GM19023 (cell line): ENCODE results near the gene TMEM150B.

Experiments used
- ATAC-seq: cut with Tn5 transposase; IDR thresholded peaks from one replicate; pipeline ENCODE4 v1.9.1; 2021; ENCODE audit warnings: mild to moderate bottlenecking, moderate library complexity; ENCODE audit not compliant: unreplicated experiment

Gene TMEM150B

DNA sequence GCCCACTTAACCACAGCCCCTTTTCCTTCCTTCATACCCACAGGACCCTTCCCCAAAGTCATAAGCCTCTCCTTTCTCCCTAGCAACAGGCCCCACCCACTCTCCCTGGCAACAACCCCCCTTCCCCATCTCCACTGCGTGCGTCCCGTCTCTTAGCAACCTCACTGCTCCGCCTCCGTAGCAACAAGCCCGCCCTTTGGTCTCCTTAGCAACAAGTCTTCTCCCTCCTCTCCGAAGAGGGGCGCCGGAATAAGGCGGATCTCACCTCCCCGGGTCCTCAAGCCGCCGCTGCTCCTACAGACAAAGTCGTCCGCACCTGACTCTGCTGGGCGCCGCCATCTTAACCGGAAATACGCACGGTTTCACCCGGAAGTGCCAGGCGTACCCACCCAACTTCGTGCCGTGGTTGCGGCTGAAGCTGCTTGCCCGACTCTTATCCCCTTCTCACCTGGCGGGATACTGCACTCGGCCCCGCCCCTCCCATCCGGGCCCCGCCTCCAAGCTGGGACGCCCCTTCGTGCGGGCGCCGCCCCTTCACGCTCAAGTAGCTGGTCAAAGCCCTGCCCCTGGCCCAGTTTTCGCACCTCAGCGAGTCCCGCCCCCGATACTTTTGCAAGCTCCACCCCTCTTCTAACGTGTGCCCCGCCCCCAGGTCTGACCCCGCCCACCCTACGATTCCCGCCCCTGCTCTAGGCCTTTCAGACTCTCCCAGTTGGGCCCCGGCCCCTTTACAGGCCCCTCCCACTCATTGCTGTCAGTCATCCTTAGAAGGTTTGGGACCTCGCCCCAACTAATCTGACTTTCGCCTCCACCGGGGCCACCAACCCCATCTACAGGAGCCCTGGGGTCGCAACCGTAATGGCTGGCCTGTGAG, 45.1 kb downstream of the TMEM150B start, which contains the start of gene HSPBP1:
TSS of gene HSPBP1 (minus strand) at position 341 of the 874 bp plus-strand sequence. CDS start 502 bp downstream, outside the sequence.
- peak; percentile 82 for ATAC-seq

DNA sequence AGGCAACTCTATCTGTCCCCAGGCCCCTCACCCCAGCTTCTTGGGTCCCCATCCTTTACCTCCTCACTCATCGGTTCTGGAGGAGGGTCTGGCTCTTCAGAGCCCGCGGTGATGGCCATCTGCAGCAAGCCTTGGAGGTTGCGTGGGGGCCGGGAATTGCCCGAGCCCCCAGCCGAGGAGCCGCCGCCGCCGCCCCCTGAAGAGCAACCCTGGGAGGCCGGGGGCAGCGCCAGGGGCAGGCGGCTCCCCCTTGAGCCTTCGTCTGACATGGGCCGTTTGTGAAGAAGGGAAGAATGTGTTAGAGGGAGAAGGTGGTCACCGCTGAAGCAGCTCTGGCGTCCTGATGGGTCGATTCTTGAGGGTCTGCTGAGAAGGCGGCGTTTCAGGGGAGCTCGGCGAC, 45.8 kb downstream of the TMEM150B start:
- ATAC-seq, result no peak

DNA sequence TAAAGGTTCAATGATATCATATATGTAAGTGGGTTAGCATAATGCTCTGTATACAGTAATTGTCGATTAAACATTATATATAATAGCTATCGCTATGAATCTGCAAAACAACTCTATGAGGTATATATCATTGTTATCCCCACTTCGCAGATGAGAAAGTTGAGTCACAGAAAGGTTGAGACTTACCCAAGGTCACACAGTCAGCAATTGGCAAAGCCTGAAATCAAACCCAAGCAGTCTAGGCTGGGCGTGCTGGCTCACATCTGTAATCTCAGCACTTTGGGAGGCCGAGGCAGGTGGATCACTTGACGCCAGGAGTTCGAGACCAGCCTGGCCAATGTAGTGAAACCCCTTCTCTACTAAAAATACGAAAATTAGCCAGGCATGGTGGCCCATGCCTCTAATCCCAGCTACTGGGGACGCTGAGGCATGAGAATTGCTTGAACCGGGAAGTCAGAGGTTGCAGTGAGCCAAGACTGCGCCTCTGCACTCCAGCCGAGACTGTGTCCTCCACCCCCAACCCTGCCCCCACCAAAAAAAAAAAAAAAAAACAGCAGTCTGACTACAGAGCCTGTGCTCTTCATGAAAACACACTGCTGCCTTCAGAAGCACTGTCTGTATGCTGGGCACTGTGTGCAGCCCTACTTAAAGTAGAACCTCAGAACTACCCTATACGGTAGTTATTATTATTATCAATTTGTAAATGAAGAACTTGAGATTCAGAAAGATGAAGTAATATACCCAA, 46.6 kb downstream of the TMEM150B start:
- no peak for ATAC-seq

DNA sequence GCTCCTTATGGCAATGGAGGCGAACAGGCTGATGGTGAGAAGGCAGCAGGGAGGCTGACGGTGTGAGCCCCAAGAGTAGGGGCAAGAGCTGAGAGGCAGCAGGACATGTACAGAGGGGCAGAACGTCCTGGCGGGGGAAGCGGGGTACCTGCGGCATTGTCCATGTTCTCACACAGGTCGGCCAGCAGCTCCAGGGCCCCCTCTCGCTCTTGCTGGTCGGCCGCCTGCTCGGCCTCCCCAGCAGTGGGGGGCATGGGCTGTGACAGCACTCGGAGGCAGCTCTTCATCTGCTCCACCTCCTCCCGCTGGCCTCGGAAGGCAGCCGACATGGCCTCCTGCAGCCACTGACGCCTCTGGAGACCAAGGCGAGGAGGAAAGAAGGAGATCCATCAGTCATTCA, 47.6 kb downstream of the TMEM150B start:
- no peak for ATAC-seq

DNA sequence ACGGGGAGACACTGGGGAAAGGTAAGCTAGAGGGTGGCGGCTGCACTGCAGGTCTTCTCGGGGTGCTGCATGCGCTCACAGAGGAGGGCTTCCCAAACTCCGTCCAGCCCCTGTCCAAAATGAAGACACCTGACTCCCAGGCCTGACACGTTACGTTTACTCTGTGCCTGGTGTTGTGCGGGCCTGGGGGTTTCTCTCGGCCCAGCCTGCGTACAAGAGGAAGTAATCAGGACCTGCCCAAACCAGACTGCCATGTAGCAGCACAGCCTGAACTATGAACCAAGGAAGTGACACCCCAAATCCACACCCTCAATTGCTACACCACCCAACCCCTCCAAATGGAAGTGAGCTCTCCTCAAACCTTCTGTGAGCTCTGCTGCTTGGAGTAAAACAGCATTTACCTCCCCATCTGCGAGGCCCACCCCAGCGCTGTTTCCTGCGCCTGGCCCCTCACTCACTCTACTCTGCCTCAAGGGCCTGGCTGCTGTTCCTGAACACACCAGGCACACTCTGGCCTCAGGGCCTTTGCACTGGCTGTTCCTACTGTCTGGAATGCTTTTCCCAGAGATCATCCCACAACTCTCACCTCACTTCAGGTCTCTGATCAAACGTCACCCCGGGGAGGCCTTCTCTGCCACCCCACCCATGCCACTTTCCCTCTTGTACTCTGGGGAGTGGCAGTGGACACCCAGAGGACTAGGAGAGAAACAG, 48.3 kb downstream of the TMEM150B start:
- no peak for ATAC-seq

DNA sequence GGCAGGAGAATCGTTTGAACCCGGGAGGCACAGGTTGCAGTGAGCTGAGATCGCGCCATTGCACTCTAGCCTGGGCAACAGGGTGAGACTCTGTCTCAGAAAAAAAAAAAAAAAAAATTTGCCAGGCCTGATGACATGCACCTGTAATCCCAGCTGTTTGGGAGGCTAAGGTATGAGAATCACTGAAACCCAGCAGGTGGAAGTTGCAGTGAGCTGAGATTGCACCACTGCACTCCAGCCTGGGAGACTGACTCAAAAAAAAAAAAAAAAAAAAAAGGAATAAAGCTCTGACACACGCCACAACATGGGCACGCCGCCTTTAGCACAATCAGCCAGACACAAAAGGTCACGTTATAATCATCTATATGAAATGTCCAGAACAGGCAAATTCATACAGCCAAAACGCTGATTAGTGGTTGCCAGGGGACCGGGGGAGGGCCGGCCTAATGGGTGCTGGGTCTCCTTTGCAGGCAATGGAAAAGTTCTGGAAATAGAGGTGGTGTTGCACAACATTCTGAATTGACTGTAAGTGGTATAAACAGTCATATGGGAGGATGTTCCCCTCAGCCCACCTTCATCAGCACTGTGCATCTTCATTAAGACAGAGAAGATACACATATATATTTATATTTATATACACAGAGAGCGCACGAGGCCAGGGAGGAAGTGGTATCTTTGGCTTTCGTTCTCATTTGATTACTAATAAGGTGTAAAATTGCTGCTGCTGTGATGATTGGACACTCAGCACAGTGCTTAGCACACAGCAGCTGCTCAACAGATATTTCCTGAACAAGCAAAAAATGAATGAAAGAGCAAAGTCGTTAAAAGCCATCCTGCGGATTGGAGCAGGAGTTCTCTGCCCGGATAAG, 49.1 kb downstream of the TMEM150B start:
- no peak for ATAC-seq

DNA sequence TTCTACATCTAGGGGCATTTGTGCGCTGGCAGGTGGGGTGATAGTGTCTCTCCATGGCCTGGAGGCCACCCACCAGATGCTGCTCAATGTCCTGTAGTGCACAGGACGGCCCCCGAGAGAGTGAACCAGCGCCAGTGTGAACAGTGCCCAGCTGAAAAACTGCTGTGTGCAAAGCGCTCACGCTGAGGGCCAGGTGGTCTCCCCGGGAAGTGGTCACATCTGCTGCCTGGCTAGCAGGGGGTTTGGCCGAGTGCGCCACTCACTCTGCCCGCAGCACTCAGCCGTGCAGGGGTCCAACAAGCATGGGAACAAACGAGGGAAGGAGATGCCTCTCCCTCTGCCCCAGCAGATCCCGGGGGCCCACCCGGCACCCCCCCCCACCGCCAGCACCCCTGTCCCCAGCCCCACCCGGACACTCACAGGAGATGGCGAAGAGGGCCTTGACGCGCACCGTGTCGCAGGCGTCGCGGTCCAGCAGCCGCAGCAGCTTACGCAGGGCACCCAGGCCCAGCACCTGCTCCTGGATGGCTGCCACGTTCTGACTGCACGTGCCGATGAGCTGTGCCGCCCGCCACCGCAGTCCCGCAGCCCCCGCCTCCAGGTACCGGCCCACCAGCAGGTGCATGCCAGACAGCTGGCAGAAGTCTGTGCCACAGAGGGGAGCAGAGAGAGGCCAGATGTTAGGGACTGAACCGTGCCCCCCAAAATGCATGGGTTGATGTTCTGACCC, 51.0 kb downstream of the TMEM150B start:
- no peak for ATAC-seq

DNA sequence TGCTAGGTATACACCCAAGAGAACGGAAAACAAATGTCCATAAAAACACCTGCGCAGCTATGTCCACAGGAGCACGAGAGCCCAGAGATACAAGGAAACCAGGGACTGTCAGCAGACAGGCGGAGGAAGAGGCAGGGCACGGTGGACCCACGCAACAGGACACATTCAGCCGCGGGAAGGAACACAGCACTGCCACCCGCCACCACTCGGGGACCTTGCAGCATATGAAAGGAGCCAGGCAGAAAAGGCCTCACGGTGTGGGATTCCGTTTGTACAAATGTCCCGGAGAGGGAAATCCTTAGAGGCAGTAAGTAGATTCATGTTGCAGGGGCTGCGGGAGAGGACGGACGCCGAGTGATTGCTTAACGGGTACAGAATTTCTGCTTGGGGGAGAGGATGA, 53.0 kb downstream of the TMEM150B start:
- no peak for ATAC-seq

DNA sequence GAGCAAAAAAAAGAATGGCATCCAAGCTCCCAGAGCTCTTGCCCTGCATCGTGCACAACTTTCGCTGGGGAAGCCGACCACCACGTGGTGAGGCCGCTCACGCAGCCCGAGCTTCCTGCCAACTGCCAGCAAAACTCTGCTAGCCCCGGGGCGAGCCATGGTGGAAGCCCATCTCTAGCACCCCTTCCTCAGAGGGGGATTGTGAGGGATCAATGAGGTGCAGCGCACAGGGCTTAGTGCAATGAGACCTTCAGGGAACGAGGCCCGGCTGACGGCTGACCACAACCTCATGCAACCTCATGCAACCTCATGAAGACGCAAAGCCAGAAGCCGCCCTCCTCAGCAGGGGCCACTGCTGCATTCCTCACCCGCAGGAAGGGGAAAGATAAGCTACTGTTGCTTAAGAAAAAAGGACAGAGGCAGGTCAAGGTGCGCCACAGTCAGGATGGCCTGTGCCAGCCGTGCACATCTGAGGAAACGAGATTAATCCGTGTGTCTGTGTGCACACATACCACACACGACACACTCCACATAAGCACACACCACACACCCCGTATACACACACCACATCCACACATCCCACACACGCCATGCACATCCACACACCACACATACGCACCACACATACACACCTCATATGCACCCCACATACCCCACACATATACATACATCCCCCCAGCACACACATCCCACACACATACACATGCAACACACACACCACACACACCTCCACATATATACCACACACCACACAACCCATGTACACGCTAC, 54.8 kb downstream of the TMEM150B start:
- ATAC-seq, result no peak

DNA sequence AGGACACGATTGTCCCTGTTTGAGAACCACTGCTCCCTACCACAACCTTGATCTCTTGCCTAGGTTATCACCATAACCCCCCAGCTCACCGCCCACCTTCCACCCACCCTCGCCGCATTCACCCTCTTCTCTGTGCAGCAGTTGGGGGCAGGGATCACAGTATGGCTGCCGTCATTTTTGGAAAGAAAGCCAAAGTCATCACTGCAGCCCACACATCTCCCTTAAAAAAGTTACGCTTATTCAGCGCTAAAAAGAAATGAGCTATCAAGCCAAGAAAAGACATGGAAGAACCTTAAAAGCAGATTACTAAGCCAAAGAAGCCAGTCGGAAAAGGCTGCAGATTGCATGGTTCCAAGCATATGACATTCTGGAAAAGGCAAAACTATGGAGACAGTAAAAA, 55.8 kb downstream of the TMEM150B start:
- ATAC-seq, result no peak

DNA sequence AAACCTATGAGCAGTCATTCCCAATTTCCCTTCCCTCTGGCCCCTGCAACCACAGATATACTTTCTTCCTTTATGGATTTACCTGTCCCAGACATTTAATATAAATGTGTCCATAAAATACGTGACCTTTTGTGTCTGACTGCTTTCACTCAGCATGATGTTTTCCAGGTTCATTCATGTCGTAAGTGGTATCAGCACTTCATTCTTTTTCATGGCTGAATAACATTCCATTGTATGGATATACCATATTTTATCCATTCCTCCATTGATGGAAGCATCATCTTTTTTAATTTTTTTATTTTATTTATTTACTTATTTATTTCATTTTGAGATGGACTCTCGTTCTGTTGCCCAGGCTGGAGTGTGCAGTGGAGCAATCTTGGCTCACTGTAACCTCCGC, 58.3 kb downstream of the TMEM150B start:
- no peak for ATAC-seq

DNA sequence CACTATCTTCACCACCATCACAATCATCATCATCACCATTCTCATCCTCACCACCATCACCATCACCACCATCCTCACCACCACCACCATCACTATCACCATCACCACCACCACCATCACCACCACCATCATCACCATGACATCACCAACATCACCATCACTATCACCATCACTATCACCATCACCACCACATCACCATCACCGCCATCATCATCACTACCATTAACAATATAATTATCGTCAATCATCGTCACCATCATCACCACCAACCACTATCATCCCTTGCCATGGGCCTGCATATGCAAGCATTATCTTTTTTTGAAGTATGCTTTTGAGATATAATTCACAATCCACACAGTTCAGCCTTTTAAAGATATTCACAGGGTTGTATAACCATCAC, 58.7 kb downstream of the TMEM150B start:
- no peak for ATAC-seq

DNA sequence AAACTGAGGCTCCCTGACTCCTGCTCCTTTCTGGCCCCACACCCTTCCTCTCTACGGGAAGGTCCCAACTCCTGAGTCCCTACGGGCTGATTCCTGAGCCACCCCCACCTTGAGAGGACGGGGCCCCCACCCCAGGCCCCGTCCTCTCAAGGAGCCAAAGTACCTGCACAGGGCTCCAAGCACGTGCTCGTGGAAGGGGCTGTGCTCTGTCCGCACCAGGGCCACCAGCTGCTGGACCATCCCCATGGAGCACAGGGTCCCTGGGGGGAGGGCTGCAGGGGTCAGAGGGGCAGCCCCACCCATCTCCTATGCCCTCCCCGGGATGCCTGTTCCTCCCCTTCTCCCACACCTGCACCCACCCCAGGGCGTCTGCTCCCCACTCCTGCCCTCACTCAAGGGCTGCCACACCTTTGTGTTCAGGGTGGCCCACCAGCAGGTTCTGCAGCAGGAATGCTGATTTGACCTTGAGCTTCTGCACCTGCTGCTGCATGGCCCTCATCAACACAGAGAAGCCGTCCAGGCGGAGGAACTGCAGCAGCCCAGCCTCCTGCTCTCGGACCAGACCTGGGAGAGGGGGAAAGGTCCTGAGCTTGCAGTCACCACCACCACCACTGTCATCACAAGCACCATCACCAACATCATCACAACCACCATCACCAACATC, 59.3 kb downstream of the TMEM150B start:
- ATAC-seq, result no peak

DNA sequence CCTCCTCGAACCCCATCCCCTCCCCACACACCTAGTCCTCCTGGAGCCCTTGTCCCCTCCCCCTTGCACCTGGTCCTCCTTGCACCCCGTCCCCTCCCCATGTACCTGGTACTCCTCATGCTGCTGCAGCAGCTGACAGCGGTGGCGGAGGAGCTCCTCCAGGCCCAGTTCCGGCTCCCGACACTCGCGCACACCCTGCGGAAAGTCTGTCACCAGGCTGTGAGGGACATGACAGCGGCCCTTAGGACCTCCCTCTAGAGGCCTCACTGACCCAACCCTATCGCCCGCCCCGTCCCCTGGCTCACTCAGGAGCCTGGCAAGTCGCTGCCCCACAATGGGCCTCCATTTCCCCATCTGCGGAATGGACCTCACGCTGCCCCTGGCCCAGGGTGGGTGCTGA, 60.0 kb downstream of the TMEM150B start:
- ATAC-seq, result no peak

DNA sequence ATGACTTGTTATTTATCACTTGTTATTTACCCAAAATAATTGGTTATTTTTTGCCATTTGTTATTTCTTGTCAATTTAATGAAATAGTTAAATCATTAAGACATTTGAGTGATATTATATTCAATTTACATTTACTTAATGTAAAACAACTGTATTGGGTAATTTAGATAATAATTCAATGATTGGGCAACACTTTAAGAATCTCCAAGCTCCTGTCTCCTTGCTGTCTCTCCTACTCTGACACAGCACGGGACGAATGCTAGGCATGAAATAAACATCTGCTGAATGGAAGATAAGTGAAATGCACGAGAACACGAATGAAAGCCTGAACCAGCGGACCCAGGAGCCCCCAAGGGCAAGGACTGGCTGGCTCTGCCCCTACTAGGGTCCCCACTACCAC, 60.6 kb downstream of the TMEM150B start:
- no peak for ATAC-seq
